ENCODE measurements around the gene CD1D.

GRCh38 chr1:158146739-158147138 lies 34.0 kb upstream of the CD1D start:
- TF ChIP-seq CTCF (IDR thresholded peaks at IDR 0.05; ENCODE audit: insufficient read depth, low read length, poor library complexity, severe bottlenecking) (no peak), EZH2phosphoT487 (conservative IDR thresholded peaks at IDR 0.05; ENCODE audit: low read length) (no peak)

All from SU-DHL-6 (cell line).